NB4 (cell line): ENCODE results near the gene ARHGEF16.

ENCODE experiments used
- CTCF ChIP-seq: IDR thresholded peaks from one replicate; pipeline ENCODE4 v1.5.1; 2012; ENCODE audit warnings: low read depth, low read length
- MAX ChIP-seq: IDR thresholded peaks from 2 replicates; pipeline ENCODE4 v1.6.1; 2011; ENCODE audit warnings: low read depth, low read length
- POLR2A ChIP-seq: IDR thresholded peaks from 2 replicates; pipeline ENCODE4 v1.6.1; 2011; ENCODE audit warnings: mild to moderate bottlenecking; ENCODE audit not compliant: insufficient read length; ENCODE audit errors: extremely low read depth

GRCh38 chr1:3518756-3519155 is 64.3 kb downstream of the ARHGEF16 start:
- TF ChIP-seq CTCF (no peak), MAX (no peak), POLR2A (no peak)
